HFFc6 (cell line): ENCODE measurements around the gene SNX25. TPM values are rescaled to one million over a fixed set of nuclear protein-coding genes. Genes with fewer than 3 reads are reported as not detected.
A peak's percentile ranks its signal among the peaks of the same experiment; 100 is the strongest.
"Not testable (repeated sequence)": the region's sequence is repeated elsewhere in the genome, so short reads cannot be mapped to it uniquely, and the experiment has no call there.

Experiments used
- DNase-seq: peaks from one replicate; pipeline ENCODE4 v3.0.0-alpha.2; 2018
- H3K27ac Mint-ChIP-seq: 2 replicates; pipeline ENCODE4 v1.8.0; 2020; ENCODE audit warnings: mild to moderate bottlenecking, mixed read lengths
- H3K27me3 Mint-ChIP-seq: 2 replicates; pipeline ENCODE4 v1.8.0; 2021; ENCODE audit warnings: mild to moderate bottlenecking, moderate library complexity, mixed read lengths; ENCODE audit not compliant: insufficient read depth
- H3K36me3 Mint-ChIP-seq: 2 replicates; pipeline ENCODE4 v1.8.0; 2021; ENCODE audit warnings: low read depth, mixed read lengths
- H3K4me1 Mint-ChIP-seq: 2 replicates; pipeline ENCODE4 v1.8.0; 2020; ENCODE audit warnings: low read depth, mixed read lengths
- H3K4me3 Mint-ChIP-seq: 2 replicates; pipeline ENCODE4 v1.8.0; 2020; ENCODE audit warnings: mild to moderate bottlenecking, moderate library complexity, mixed read lengths
- H3K9me3 Mint-ChIP-seq: 2 replicates; pipeline ENCODE4 v1.8.0; 2020; ENCODE audit warnings: mild to moderate bottlenecking, mixed read lengths
- CTCF ChIP-seq: fragments of 200-600 bp; sonication (generic); IDR thresholded peaks from 2 replicates; pipeline ENCODE4 v1.5.0; 2021; ENCODE audit warnings: antibody characterized with exemption, mild to moderate bottlenecking
- total RNA-seq, 6 experiments: library from RNA; stranded (reverse); fragmentation: NEBNext Ultra II Directional; extraction: Animal tissue kit (Norgen Biotek cat#: 25700); gene quantifications; 2 replicates in 1 of 6; 3 replicates in 5 of 6; pipeline ENCODE4 v1.2.3, GENCODE V29; 2021

The SNX25 gene
- total RNA-seq, 6 experiments from 2014 or later: 19.4 to 40.2 (median 24.8) TPM

GRCh38 chr4:185237175-185237574 is 27.8 kb downstream of the SNX25 start:
- Mint-ChIP-seq H3K27ac (peak overlapping the region; percentile 49; the same call in 1 of the 2 replicates), H3K9me3 (no peaks in the 10 kb centered on the region), H3K27me3 (no peaks in the 10 kb centered on the region), H3K36me3 (peaks cover 9% of the 10 kb centered on the region), H3K4me1 (peaks cover 65% of the 10 kb centered on the region), H3K4me3 (no peak overlapping the region)
- DNase-seq: no peak
- no peak for TF ChIP-seq CTCF

- Mint-ChIP-seq H3K27me3 (no peaks in the 10 kb centered on the region), H3K9me3 (no peaks in the 10 kb centered on the region), H3K4me3 (peak overlapping the region; percentile 61), H3K36me3 (peaks cover 9% of the 10 kb centered on the region), H3K4me1 (peaks cover 66% of the 10 kb centered on the region), H3K27ac (peak overlapping the region; percentile 80)
- DNase-seq: peak; percentile 79
- no peak for TF ChIP-seq CTCF
Measured at GRCh38 chr4:185238215-185238681, 28.9 kb downstream of the SNX25 start.

- H3K4me3 Mint-ChIP-seq: peak overlapping the region; percentile 61
- no peak for DNase-seq
Measured at GRCh38 chr4:185238750-185239149, 29.4 kb downstream of the SNX25 start.

GRCh38 chr4:185240486-185240885 is 31.1 kb downstream of the SNX25 start:
- not testable (repeated sequence) for H3K36me3 Mint-ChIP-seq, H3K27me3 Mint-ChIP-seq, H3K9me3 Mint-ChIP-seq, H3K27ac Mint-ChIP-seq, H3K4me3 Mint-ChIP-seq, DNase-seq
- H3K4me1 Mint-ChIP-seq: peaks cover 68% of the 10 kb centered on the region

More at GRCh38 chr4:185238750-185239149, 29.4 kb downstream of the SNX25 start:
- no peak for TF ChIP-seq CTCF
- H3K36me3 Mint-ChIP-seq: peaks cover 9% of the 10 kb centered on the region
- H3K27me3 Mint-ChIP-seq: no peaks in the 10 kb centered on the region
- H3K9me3 Mint-ChIP-seq: no peaks in the 10 kb centered on the region
- peak overlapping the region; percentile 80 for H3K27ac Mint-ChIP-seq
- peaks cover 66% of the 10 kb centered on the region for H3K4me1 Mint-ChIP-seq

GRCh38 chr4:185242749-185243533 is 33.5 kb downstream of the SNX25 start:
- H3K4me1 Mint-ChIP-seq: peaks cover 62% of the 10 kb centered on the region
- no peak overlapping the region for H3K4me3 Mint-ChIP-seq
- H3K9me3 Mint-ChIP-seq: no peaks in the 10 kb centered on the region
- TF ChIP-seq CTCF: no peak
- DNase-seq: no peak
- peaks cover 9% of the 10 kb centered on the region for H3K36me3 Mint-ChIP-seq
- H3K27ac Mint-ChIP-seq: no peak overlapping the region; the same call in 1 of the 2 replicates
- no peaks in the 10 kb centered on the region for H3K27me3 Mint-ChIP-seq

- no peak for TF ChIP-seq CTCF
- no peak overlapping the region for H3K4me3 Mint-ChIP-seq
- H3K27me3 Mint-ChIP-seq: no peaks in the 10 kb centered on the region
- peaks cover 5% of the 10 kb centered on the region; the same call in 1 of the 2 replicates for H3K36me3 Mint-ChIP-seq
- DNase-seq: no peak
- H3K27ac Mint-ChIP-seq: no peak overlapping the region
- peaks cover 53% of the 10 kb centered on the region for H3K4me1 Mint-ChIP-seq
- no peaks in the 10 kb centered on the region for H3K9me3 Mint-ChIP-seq
Measured at GRCh38 chr4:185243879-185244278, 34.5 kb downstream of the SNX25 start.
